ENCODE results near the gene STX17.

- TF ChIP-seq, protein P1, sequence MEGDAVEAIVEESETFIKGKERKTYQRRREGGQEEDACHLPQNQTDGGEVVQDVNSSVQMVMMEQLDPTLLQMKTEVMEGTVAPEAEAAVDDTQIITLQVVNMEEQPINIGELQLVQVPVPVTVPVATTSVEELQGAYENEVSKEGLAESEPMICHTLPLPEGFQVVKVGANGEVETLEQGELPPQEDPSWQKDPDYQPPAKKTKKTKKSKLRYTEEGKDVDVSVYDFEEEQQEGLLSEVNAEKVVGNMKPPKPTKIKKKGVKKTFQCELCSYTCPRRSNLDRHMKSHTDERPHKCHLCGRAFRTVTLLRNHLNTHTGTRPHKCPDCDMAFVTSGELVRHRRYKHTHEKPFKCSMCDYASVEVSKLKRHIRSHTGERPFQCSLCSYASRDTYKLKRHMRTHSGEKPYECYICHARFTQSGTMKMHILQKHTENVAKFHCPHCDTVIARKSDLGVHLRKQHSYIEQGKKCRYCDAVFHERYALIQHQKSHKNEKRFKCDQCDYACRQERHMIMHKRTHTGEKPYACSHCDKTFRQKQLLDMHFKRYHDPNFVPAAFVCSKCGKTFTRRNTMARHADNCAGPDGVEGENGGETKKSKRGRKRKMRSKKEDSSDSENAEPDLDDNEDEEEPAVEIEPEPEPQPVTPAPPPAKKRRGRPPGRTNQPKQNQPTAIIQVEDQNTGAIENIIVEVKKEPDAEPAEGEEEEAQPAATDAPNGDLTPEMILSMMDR (IDR thresholded peaks at IDR 0.05), result no peak
- TF ChIP-seq, protein P2, sequence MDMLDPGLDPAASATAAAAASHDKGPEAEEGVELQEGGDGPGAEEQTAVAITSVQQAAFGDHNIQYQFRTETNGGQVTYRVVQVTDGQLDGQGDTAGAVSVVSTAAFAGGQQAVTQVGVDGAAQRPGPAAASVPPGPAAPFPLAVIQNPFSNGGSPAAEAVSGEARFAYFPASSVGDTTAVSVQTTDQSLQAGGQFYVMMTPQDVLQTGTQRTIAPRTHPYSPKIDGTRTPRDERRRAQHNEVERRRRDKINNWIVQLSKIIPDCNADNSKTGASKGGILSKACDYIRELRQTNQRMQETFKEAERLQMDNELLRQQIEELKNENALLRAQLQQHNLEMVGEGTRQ (IDR thresholded peaks at IDR 0.05), result no peak
- TF ChIP-seq POLR2A (IDR thresholded peaks at IDR 0.05; ENCODE audit: low read length), result no peak
- TF ChIP-seq, protein P3, sequence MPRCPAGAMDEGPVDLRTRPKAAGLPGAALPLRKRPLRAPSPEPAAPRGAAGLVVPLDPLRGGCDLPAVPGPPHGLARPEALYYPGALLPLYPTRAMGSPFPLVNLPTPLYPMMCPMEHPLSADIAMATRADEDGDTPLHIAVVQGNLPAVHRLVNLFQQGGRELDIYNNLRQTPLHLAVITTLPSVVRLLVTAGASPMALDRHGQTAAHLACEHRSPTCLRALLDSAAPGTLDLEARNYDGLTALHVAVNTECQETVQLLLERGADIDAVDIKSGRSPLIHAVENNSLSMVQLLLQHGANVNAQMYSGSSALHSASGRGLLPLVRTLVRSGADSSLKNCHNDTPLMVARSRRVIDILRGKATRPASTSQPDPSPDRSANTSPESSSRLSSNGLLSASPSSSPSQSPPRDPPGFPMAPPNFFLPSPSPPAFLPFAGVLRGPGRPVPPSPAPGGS (IDR thresholded peaks at IDR 0.05), result no peak
- no peak for TF ChIP-seq RAD21 (conservative IDR thresholded peaks at IDR 0.05 in 1 of 2, IDR thresholded peaks at IDR 0.05 in 1 of 2)
- no peak for TF ChIP-seq JUNB (IDR thresholded peaks at IDR 0.05)
- no peak for TF ChIP-seq GATA3 (IDR thresholded peaks at IDR 0.05; ENCODE audit: borderline replicate concordance)
- TF ChIP-seq RARB (CRISPR knock-in tag; IDR thresholded peaks at IDR 0.05), result no peak
Observed at GRCh38 chr9:99986642-99987041, 80.2 kb downstream of the STX17 start.
